K562 treated with DMSO at 1 percent for 24 hours (cell line): ENCODE measurements around the gene SRRM2. TPM values are rescaled to one million over a fixed set of nuclear protein-coding genes. Genes with fewer than 3 reads are reported as not detected.

Experiments used
- total RNA-seq: library from RNA; unstranded; fragments of 300-600 nt; gene quantifications from 2 replicates; pipeline ENCODE4 v1.2.3, GENCODE V29; 2022; ENCODE audit warnings: low read depth; ENCODE audit not compliant: insufficient read depth

SRRM2 gene
- total RNA-seq, result 256 and 287 TPM in 2 replicates

GRCh38 chr16:2752035-2752849, at the start of gene SRRM2:
TSS of gene SRRM2 (plus strand) at chr16:2752638. CDS start at chr16:2756365, 3,727 bp downstream.

GRCh38 chr16:2720064-2720457, 32.4 kb upstream of the SRRM2 start, which contains the start of gene PRSS27:
TSS of gene PRSS27 (minus strand) at chr16:2720224. CDS start at chr16:2720160, 64 bp downstream.

GRCh38 chr16:2777231-2777902, 24.9 kb downstream of the SRRM2 start, which contains the start of gene ELOB:
TSS of gene ELOB (minus strand) at chr16:2777280. CDS start at chr16:2777239, 41 bp downstream.

DNA sequence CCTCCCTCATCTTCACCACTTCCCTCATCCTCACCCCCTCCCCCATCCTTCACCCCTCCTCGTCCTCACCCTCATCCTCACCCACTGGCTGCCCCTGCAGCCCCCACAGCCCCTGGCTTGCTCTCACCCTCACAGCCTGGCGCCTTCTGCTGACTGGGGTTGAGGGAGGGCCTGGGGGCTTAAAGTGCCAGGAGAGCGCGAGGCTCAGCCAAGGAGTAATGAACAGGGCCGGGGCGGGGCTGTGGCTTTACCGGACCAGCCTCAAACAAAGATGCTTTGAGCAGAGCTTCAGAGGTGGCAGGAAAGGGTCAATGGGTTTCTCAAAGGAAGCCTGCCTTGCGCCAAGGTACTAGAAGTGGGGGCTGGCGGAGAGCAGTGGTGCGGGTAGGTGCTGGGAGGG, 35.0 kb downstream of the SRRM2 start, which contains the start of gene PRSS33:
Gene PRSS33 (minus strand): TSS at position 155 of the 400 bp plus-strand sequence. CDS start 1,013 bp downstream, outside the sequence.

DNA sequence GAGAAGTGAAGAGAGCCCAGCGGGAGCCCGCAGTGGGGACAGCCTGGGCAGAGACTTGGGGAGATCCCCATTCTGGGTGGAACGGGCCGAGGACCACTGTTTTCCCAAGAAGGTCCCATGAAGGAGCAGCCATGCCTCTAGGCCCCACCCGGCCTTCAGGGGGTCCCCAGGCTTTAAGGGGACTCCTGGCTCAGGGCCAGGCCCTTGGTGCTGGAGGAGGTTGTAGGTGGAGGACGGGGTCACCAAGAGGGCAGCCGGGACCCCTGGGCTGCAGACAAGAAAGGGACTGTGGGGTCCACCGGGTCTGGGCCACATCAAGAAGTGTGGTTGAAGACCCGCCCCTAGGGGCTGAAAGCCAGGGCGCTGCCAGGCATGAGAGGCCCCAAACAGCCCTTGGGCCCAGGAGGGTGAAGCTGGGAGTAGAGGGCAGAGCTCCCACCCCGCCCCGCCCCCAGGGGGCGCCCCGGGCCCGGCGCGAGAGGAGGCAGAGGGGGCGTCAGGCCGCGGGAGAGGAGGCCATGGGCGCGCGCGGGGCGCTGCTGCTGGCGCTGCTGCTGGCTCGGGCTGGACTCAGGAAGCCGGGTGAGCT, 64.4 kb downstream of the SRRM2 start, which contains the start of gene PRSS21:
Gene PRSS21 (plus strand): TSS at position 487 of the 589 bp plus-strand sequence. CDS start 32 bp downstream, at position 519.

Other genes starting within 250 kb of the SRRM2 start
- 594 and 612 TPM in 2 replicates for gene ATP6V0C, start 238.7 kb upstream of the SRRM2 start, total RNA-seq
- gene AMDHD2, start 232.3 kb upstream of the SRRM2 start, total RNA-seq, result 43.8 and 48.8 TPM in 2 replicates
- 7.2 and 13.5 TPM in 2 replicates for gene CEMP1, start 221.2 kb upstream of the SRRM2 start, total RNA-seq
- 27.4 and 29.9 TPM in 2 replicates for gene PDPK1, start 214.6 kb upstream of the SRRM2 start, total RNA-seq
- gene KCTD5, start 70.1 kb upstream of the SRRM2 start, total RNA-seq, result 59.7 and 60.5 TPM in 2 replicates
- 1.2 and 2.3 TPM in 2 replicates for gene PRSS27, start 32.4 kb upstream of the SRRM2 start, total RNA-seq
- gene ELOB, start 24.6 kb downstream of the SRRM2 start, total RNA-seq, result 340 and 361 TPM in 2 replicates
- not detected in 2 replicates for gene PRSS33, start 34.9 kb downstream of the SRRM2 start, total RNA-seq
- gene PRSS41, start 45.8 kb downstream of the SRRM2 start, total RNA-seq, result not detected in 2 replicates
- 74.1 and 76.0 TPM in 2 replicates for gene PRSS21, start 64.6 kb downstream of the SRRM2 start, total RNA-seq
- 0.71 and 1.5 TPM in 2 replicates for gene ZG16B, start 77.7 kb downstream of the SRRM2 start, total RNA-seq
- gene PRSS22, start 105.5 kb downstream of the SRRM2 start, total RNA-seq, result not detected in 2 replicates
- gene FLYWCH2, start 130.6 kb downstream of the SRRM2 start, total RNA-seq, result 107 TPM in 2 replicates
- 46.3 and 51.2 TPM in 2 replicates for gene FLYWCH1, start 159.3 kb downstream of the SRRM2 start, total RNA-seq
- 1.3 and 2.2 TPM in 2 replicates for gene KREMEN2, start 211.6 kb downstream of the SRRM2 start, total RNA-seq
- gene PAQR4, start 216.7 kb downstream of the SRRM2 start, total RNA-seq, result 25.2 and 30.8 TPM in 2 replicates
- gene PKMYT1, start 227.8 kb downstream of the SRRM2 start, total RNA-seq, result 168 and 199 TPM in 2 replicates